H1 (cell line): Measurements from ENCODE around the gene OSBPL5. TPM values are rescaled to one million over a fixed set of nuclear protein-coding genes. Genes with fewer than 3 reads are reported as not detected.

Experiments
- CTCF ChIA-PET: fragments of 300-600 bp; sonication (Branson Sonifier 250); formaldehyde crosslinking; loops from one replicate; lab custom pipeline; 2021; ENCODE audit not compliant: partially characterized antibody; lab: Charles Lee
- POLR2A ChIA-PET: fragments of 300-600 bp; sonication (Branson Sonifier 250); formaldehyde crosslinking; loops from one replicate; lab custom pipeline; 2021; ENCODE audit warnings: inconsistent platforms; ENCODE audit not compliant: partially characterized antibody; lab: Charles Lee
- DNase-seq, 2 experiments: peaks; one replicate each; pipeline versions ENCODE4 v3.0.0 to v3.0.0-alpha.2; 2010 to 2022; ENCODE audit warnings: low spot score in 2 of 2, low read depth in 1 of 2, mixed read lengths in 1 of 2
- FAIRE-seq: peaks from 2 replicates; lab custom pipeline; 2011; peaks lifted over from hg19 to GRCh38; lab: Jason Lieb, UNC
- H2AFZ ChIP-seq: 2 replicates; pipeline ENCODE4 v1.8.1; 2012; ENCODE audit warnings: low read length, inconsistent platforms
- H2AK5ac ChIP-seq: 2 replicates; pipeline ENCODE4 v1.6.1; 2013; ENCODE audit warnings: low read depth, low read length
- H2BK120ac ChIP-seq: replicated peaks from 2 replicates; pipeline ENCODE3; 2013; ENCODE audit warnings: low read depth, low read length, inconsistent platforms
- H2BK12ac ChIP-seq: 2 replicates; pipeline ENCODE4 v1.6.1; 2013; ENCODE audit warnings: low read depth, low read length
- H2BK15ac ChIP-seq: 2 replicates; pipeline ENCODE4 v1.6.1; 2013; ENCODE audit warnings: low read length
- H2BK20ac ChIP-seq: 2 replicates; pipeline ENCODE4 v1.6.1; 2013; ENCODE audit warnings: low read length
- H2BK5ac ChIP-seq: 2 replicates; pipeline ENCODE4 v1.6.1; 2013; ENCODE audit warnings: low read depth, low read length
- H3K14ac ChIP-seq: 2 replicates; pipeline ENCODE4 v1.6.1; 2013; ENCODE audit warnings: inconsistent platforms; ENCODE audit not compliant: insufficient read length
- H3K18ac ChIP-seq: 2 replicates; pipeline ENCODE4 v1.6.1; 2013; ENCODE audit warnings: low read length; ENCODE audit errors: extremely low read depth
- H3K23ac ChIP-seq: 2 replicates; pipeline ENCODE4 v1.6.1; 2013; ENCODE audit warnings: inconsistent platforms; ENCODE audit not compliant: insufficient read length
- H3K23me2 ChIP-seq: 2 replicates; pipeline ENCODE4 v1.6.1; 2013; ENCODE audit warnings: low read depth, low read length
- H3K27ac ChIP-seq: 2 replicates; pipeline ENCODE4 v1.6.1; 2011; ENCODE audit warnings: low read depth, low read length, inconsistent platforms
- H3K27me3 ChIP-seq, 4 experiments: replicated peaks in 1 of 4; 1 replicate in 1 of 4; 2 replicates in 3 of 4; pipeline versions ENCODE4 v1.6.1 to v1.8.1; 2011 to 2013; ENCODE audit warnings: low read length in 3 of 4, mild to moderate bottlenecking in 3 of 4, inconsistent platforms in 2 of 4, mixed read lengths in 2 of 4, moderate library complexity in 1 of 4; ENCODE audit not compliant: control insufficient read depth in 3 of 4, insufficient read depth in 3 of 4; ENCODE audit errors: extremely low read depth in 1 of 4
- H3K36me3 ChIP-seq, 4 experiments: 2 replicates each; pipeline versions ENCODE4 v1.6.1 to v1.8.1; 2011 to 2013; ENCODE audit warnings: mild to moderate bottlenecking in 4 of 4, low read length in 3 of 4, moderate library complexity in 2 of 4, control low read depth in 1 of 4, inconsistent platforms in 1 of 4; ENCODE audit not compliant: insufficient read depth in 4 of 4, control insufficient read depth in 2 of 4
- H3K4ac ChIP-seq: replicated peaks from 2 replicates; pipeline ENCODE3; 2013; ENCODE audit warnings: low read length, low read depth, mixed read lengths, inconsistent platforms; ENCODE audit not compliant: insufficient read length
- H3K4me1 ChIP-seq, 4 experiments: replicated peaks in 1 of 4; 1 replicate in 1 of 4; 2 replicates in 3 of 4; pipeline versions ENCODE4 v1.6.1 to v1.8.1; 2011 to 2013; ENCODE audit warnings: low read length in 3 of 4, inconsistent platforms in 2 of 4, mixed read lengths in 1 of 4; ENCODE audit not compliant: insufficient read depth in 4 of 4, control insufficient read depth in 3 of 4
- H3K4me2 ChIP-seq, 2 experiments: 2 replicates each; pipeline versions ENCODE4 v1.6.1 to v1.8.1; 2011 to 2013; ENCODE audit warnings: low read depth in 2 of 2, low read length in 2 of 2, control low read depth in 1 of 2, inconsistent platforms in 1 of 2, mild to moderate bottlenecking in 1 of 2; ENCODE audit not compliant: insufficient read depth in 1 of 2
- H3K4me3 ChIP-seq, 4 experiments: fragments of 200-600, 300-600 bp in 1 of 4; sonication (generic), shearing (Covaris generic), sonication (Bioruptor Twin) in 1 of 4; 2 replicates each; pipeline versions ENCODE4 v1.5.1 to v1.8.1; 2011 to 2016; ENCODE audit warnings: low read length in 4 of 4, low read depth in 3 of 4, control low read depth in 2 of 4, inconsistent platforms in 2 of 4, mild to moderate bottlenecking in 2 of 4, mixed read lengths in 1 of 4, moderate library complexity in 1 of 4; ENCODE audit not compliant: insufficient read depth in 2 of 4; ENCODE audit errors: extremely low read depth in 1 of 4
- H3K56ac ChIP-seq: replicated peaks from 2 replicates; pipeline ENCODE3; 2013; ENCODE audit warnings: low read depth, mild to moderate bottlenecking, mixed read lengths, low read length, inconsistent platforms; ENCODE audit not compliant: insufficient read length
- H3K79me1 ChIP-seq: 2 replicates; pipeline ENCODE4 v1.6.1; 2013; ENCODE audit warnings: low read depth, low read length, control low read depth
- H3K79me2 ChIP-seq, 2 experiments: 2 replicates each; pipeline versions ENCODE4 v1.6.1 to v1.8.1; 2012 to 2013; ENCODE audit warnings: low read length in 2 of 2, mild to moderate bottlenecking in 2 of 2, inconsistent platforms in 1 of 2; ENCODE audit not compliant: insufficient read depth in 2 of 2, control insufficient read depth in 1 of 2
- H3K9ac ChIP-seq, 4 experiments: replicated peaks in 1 of 4; 1 replicate in 1 of 4; 2 replicates in 3 of 4; pipeline versions ENCODE4 v1.6.1 to v1.8.1; 2011 to 2013; ENCODE audit warnings: low read depth in 3 of 4, low read length in 3 of 4, control low read depth in 2 of 4, mild to moderate bottlenecking in 2 of 4, moderate library complexity in 2 of 4, inconsistent platforms in 1 of 4; ENCODE audit errors: extremely low read depth in 1 of 4
- H3K9me3 ChIP-seq, 2 experiments: 2 replicates each; pipeline versions ENCODE4 v1.6.1 to v1.8.1; 2012 to 2013; ENCODE audit warnings: mild to moderate bottlenecking in 2 of 2, moderate library complexity in 2 of 2, control low read depth in 1 of 2, inconsistent platforms in 1 of 2, low read depth in 1 of 2, low read length in 1 of 2, mixed read lengths in 1 of 2; ENCODE audit not compliant: insufficient read depth in 2 of 2
- H4K20me1 ChIP-seq, 2 experiments: replicated peaks in 1 of 2; 2 replicates each; pipeline versions ENCODE3 to v1.8.1; 2011 to 2013; ENCODE audit warnings: inconsistent platforms in 2 of 2, low read length in 2 of 2, mild to moderate bottlenecking in 1 of 2; ENCODE audit not compliant: insufficient read depth in 2 of 2, control insufficient read depth in 1 of 2
- H4K5ac ChIP-seq: 2 replicates; pipeline ENCODE4 v1.6.1; 2013; ENCODE audit warnings: low read length, low read depth, mixed read lengths, inconsistent platforms; ENCODE audit not compliant: insufficient read length
- H4K8ac ChIP-seq: 2 replicates; pipeline ENCODE4 v1.8.0; 2013; ENCODE audit warnings: mild to moderate bottlenecking, moderate library complexity, low read length, inconsistent platforms; ENCODE audit not compliant: insufficient read depth; ENCODE audit errors: extremely low read depth
- H4K91ac ChIP-seq: replicated peaks from 2 replicates; pipeline ENCODE3; 2013; ENCODE audit warnings: low read length, mixed read lengths, inconsistent platforms; ENCODE audit not compliant: insufficient read length
- CBX8 ChIP-seq: fragments of 300-800, 300-1000 bp; sonication (generic); IDR thresholded peaks from 2 replicates; pipeline ENCODE4 v1.7.1; 2016; ENCODE audit warnings: low read depth, low read length, borderline replicate concordance
- CHD1 ChIP-seq: IDR thresholded peaks from 2 replicates; pipeline ENCODE4 v1.6.1; 2012; ENCODE audit warnings: low read depth, low read length, improper control_type of control experiment
- GTF2F1 ChIP-seq: IDR thresholded peaks from 2 replicates; pipeline ENCODE4 v1.6.1; 2012; ENCODE audit warnings: low read depth, low read length, improper control_type of control experiment, borderline replicate concordance
- MAX ChIP-seq: IDR thresholded peaks from 2 replicates; pipeline ENCODE4 v1.6.1; 2012; ENCODE audit warnings: inconsistent platforms
- RFX5 ChIP-seq: IDR thresholded peaks from 2 replicates; pipeline ENCODE4 v1.6.1; 2011; ENCODE audit warnings: low read depth, low read length, improper control_type of control experiment, borderline replicate concordance
- SP1 ChIP-seq: IDR thresholded peaks from 2 replicates; pipeline ENCODE4 v1.6.1; 2011; ENCODE audit warnings: low read depth, low read length
- WGBS, 2 experiments: shearing (Covaris generic) in 1 of 2; methylation state at CpG; one replicate each; pipeline versions ENCODE4 v1.1.6 to v1.1.7; 2013 to 2015; ENCODE audit warnings: low lambda C conversion rate in 2 of 2, mixed read lengths in 2 of 2, inconsistent platforms in 1 of 2, low coverage in 1 of 2, missing lambda C conversion rate in 1 of 2; ENCODE audit not compliant: insufficient replicate concordance in 2 of 2, insufficient coverage in 1 of 2, insufficient read length in 1 of 2; ENCODE audit errors: extremely low coverage in 1 of 2, missing lambda C conversion rate in 1 of 2; 5-methylcytosine and 5-hydroxymethylcytosine counted together
- polyA plus RNA-seq, 7 experiments: library from polyadenylated mRNA; depleted of rRNA in 3 of 7; stranded (reverse) in 5 of 7; unstranded in 2 of 7; fragments of >200 nt in 5 of 7; fragments of 200-250 nt in 2 of 7; gene quantifications; 1 replicate in 5 of 7; 2 replicates in 1 of 7; 4 replicates in 1 of 7; pipeline versions ENCODE4 v1.2.1 to v1.2.3, GENCODE V29; 2011 to 2013; ENCODE audit warnings: missing spikeins in 2 of 7, mixed read lengths in 2 of 7
- total RNA-seq: library from RNA; stranded (reverse); fragmentation: NEBNext Ultra II Directional; extraction: Animal tissue kit (Norgen Biotek cat#: 25700); gene quantifications from 2 replicates; pipeline ENCODE4 v1.2.1, GENCODE V29; 2021

The OSBPL5 gene
- total and polyA plus RNA-seq, 2 of the 8 experiments (the other 6 are each of a cell fraction or from before 2014, with no cell fraction given) = 3.4 to 9.9 TPM

- CTCF ChIA-PET = interaction anchor here (0.7 to 2.5 kb wide), 4 partner anchors 12 to 410 kb away, joined by 3 to 8 read pairs (median 4); no protein-coding TSS in a partner anchor
- no peak for DNase-seq
- no peak for FAIRE-seq
These were observed 42.3 kb downstream of the OSBPL5 start for GRCh38 chr11:3122775-3123201.

More at GRCh38 chr11:3122775-3123201, 42.3 kb downstream of the OSBPL5 start:
- H3K56ac ChIP-seq = no peak overlapping the region
- no peak overlapping the region for H2AK5ac ChIP-seq
- no peaks in the 10 kb centered on the region for H3K23me2 ChIP-seq
- no peak overlapping the region for H3K14ac ChIP-seq
- 88% methylated on average over 13 of the region's 13 CpGs; no CpG with 5 or more reads in 1 of the 2 experiments for whole genome bisulfite sequencing, 2 experiments
- no peak overlapping the region for H4K8ac ChIP-seq
- peaks cover 0 to 6% of the 10 kb centered on the region in 2 experiments; a peak in 2 of 4 replicates for H3K9me3 ChIP-seq
- H3K79me1 ChIP-seq = no peaks in the 10 kb centered on the region
- no peak overlapping the region for H4K91ac ChIP-seq
- H3K18ac ChIP-seq = no peak overlapping the region
- no peak overlapping the region for H3K4me3 ChIP-seq
- H3K4me1 ChIP-seq = no peaks in the 10 kb centered on the region; a peak in 1 of 7 replicates
- no peak overlapping the region for H2AFZ ChIP-seq
- no peak overlapping the region for H3K23ac ChIP-seq
- H3K36me3 ChIP-seq = no peaks in the 10 kb centered on the region; a peak in 1 of 8 replicates
- H3K27ac ChIP-seq = no peak overlapping the region
- no peak overlapping the region for H3K4ac ChIP-seq
- H2BK5ac ChIP-seq = no peak overlapping the region
- no peak overlapping the region for H4K5ac ChIP-seq
- no peak overlapping the region for H3K9ac ChIP-seq
- no peak overlapping the region for H2BK20ac ChIP-seq
- POLR2A ChIA-PET = no interaction called here
- H3K27me3 ChIP-seq = no peaks in the 10 kb centered on the region
- H2BK120ac ChIP-seq = no peak overlapping the region
- H2BK12ac ChIP-seq = no peak overlapping the region
- H3K79me2 ChIP-seq = no peaks in the 10 kb centered on the region
- no peaks in the 10 kb centered on the region for H4K20me1 ChIP-seq
- no peak overlapping the region for H3K4me2 ChIP-seq
- TF ChIP-seq SP1 = no peak
- TF ChIP-seq CBX8 = no peak
- no peak for TF ChIP-seq CHD1
- TF ChIP-seq GTF2F1 = no peak
- no peak for TF ChIP-seq RFX5
- TF ChIP-seq MAX = no peak
- H2BK15ac ChIP-seq = no peak overlapping the region
